SK-N-SH treated with all-trans-retinoic acid at 6 μM for 48 hours (cell line): Measurements from ENCODE around the gene IRS1.

Experiments
- ARNTL ChIP-seq: fragments of 450-650 bp; formaldehyde crosslinking; IDR thresholded peaks from 2 replicates; pipeline ENCODE4 v1.5.0; 2020; ENCODE audit warnings: low read depth, mild to moderate bottlenecking, moderate library complexity, borderline replicate concordance
- BACH2 ChIP-seq: fragments of 250-450 bp; sonication (Bioruptor Pico); IDR thresholded peaks from 2 replicates; pipeline ENCODE4 v1.9.0; 2021; ENCODE audit warnings: mild to moderate bottlenecking, borderline replicate concordance
- GLIS3 ChIP-seq: fragments of 250-450 bp; sonication (Bioruptor Pico); IDR thresholded peaks from 2 replicates; pipeline ENCODE4 v1.5.0; 2020; ENCODE audit warnings: mild to moderate bottlenecking, moderate library complexity
- OSR1 ChIP-seq: fragments of 250-450 bp; sonication (Bioruptor Pico); IDR thresholded peaks from 2 replicates; pipeline ENCODE4 v1.8.0; 2022; ENCODE audit warnings: moderate library complexity, mild to moderate bottlenecking, inconsistent platforms
- PPARA ChIP-seq: fragments of 250-450 bp; sonication (Bioruptor Pico); IDR thresholded peaks from 2 replicates; pipeline ENCODE4 v1.5.0; 2020; ENCODE audit warnings: mild to moderate bottlenecking, borderline replicate concordance
- ZFP3 ChIP-seq: fragments of 250-450 bp; sonication (Bioruptor Pico); IDR thresholded peaks from 2 replicates; pipeline ENCODE4 v1.5.0; 2020; ENCODE audit warnings: mild to moderate bottlenecking, moderate library complexity
- ZNF70 ChIP-seq: fragments of 450-650 bp; formaldehyde crosslinking; IDR thresholded peaks from 2 replicates; pipeline ENCODE4 v1.5.0; 2020; ENCODE audit warnings: mild to moderate bottlenecking, moderate library complexity
- TF ChIP-seq, protein P1 (sequence below): fragments of 250-450 bp; sonication (Bioruptor Pico); IDR thresholded peaks from 2 replicates; pipeline ENCODE4 v1.5.1; 2020; ENCODE audit warnings: low read depth, mild to moderate bottlenecking, moderate library complexity
- TF ChIP-seq, protein P2 (sequence below): fragments of 250-450 bp; sonication (Bioruptor Pico); IDR thresholded peaks from 2 replicates; pipeline ENCODE4 v1.5.1; 2021; ENCODE audit warnings: mild to moderate bottlenecking, moderate library complexity

DNA sequence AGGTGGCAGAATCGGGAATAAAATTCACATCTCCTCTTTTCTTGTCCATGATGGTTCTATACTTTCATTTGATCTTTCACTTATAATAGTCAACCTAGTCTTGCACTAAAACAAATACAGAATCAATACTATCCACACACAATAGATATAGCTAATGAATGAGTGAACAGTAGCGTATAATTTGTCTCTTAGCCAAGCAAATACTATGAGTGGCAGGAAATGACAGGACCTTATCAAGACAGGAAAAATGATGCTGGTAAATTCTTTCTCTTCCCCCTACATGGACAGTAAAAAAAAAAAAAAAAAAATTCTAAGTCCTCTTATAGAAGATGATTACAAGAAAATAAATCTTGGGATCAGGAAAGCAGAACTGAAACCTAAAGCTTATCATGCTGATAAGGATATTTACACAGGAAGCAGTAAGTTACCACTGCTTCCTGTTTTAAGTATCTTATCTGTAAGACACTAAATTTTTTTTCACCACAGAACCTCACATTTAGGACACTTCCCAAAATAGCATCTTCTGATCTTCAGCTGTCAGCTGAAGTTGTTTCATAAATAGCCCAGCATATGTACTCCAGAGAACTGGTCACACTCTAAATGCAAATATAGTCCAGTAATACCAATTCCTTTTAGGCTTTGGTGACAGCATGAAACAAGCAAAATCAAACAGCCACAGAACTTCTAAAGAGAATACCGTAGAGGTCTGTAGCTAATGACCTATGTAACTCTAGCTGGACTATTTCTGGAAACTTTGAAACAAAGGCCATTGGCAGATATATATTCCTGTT, 27.0 kb downstream of the IRS1 start:
- TF ChIP-seq OSR1 (CRISPR knock-in tag) (no peak), ARNTL (CRISPR knock-in tag) (no peak), ZFP3 (no peak), BACH2 (CRISPR knock-in tag) (no peak), GLIS3 (CRISPR knock-in tag) (no peak), ZNF70 (CRISPR knock-in tag) (no peak), PPARA (no peak)
- TF ChIP-seq, protein P1, sequence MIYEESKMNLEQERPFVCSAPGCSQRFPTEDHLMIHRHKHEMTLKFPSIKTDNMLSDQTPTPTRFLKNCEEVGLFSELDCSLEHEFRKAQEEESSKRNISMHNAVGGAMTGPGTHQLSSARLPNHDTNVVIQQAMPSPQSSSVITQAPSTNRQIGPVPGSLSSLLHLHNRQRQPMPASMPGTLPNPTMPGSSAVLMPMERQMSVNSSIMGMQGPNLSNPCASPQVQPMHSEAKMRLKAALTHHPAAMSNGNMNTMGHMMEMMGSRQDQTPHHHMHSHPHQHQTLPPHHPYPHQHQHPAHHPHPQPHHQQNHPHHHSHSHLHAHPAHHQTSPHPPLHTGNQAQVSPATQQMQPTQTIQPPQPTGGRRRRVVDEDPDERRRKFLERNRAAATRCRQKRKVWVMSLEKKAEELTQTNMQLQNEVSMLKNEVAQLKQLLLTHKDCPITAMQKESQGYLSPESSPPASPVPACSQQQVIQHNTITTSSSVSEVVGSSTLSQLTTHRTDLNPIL = no peak
- TF ChIP-seq, protein P2, sequence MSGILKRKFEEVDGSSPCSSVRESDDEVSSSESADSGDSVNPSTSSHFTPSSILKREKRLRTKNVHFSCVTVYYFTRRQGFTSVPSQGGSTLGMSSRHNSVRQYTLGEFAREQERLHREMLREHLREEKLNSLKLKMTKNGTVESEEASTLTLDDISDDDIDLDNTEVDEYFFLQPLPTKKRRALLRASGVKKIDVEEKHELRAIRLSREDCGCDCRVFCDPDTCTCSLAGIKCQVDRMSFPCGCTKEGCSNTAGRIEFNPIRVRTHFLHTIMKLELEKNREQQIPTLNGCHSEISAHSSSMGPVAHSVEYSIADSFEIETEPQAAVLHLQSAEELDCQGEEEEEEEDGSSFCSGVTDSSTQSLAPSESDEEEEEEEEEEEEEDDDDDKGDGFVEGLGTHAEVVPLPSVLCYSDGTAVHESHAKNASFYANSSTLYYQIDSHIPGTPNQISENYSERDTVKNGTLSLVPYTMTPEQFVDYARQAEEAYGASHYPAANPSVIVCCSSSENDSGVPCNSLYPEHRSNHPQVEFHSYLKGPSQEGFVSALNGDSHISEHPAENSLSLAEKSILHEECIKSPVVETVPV = no peak
